ENCODE measurements around the gene C12orf43.

C12orf43 gene

GRCh38 chr12:121004253-121004815 lies 12.0 kb downstream of the C12orf43 start:
- TF ChIP-seq CTCF (IDR thresholded peaks at IDR 0.05; ENCODE audit: low read depth, low read length) (no peak), MYC (IDR thresholded peaks at IDR 0.05; ENCODE audit: low read depth, low read length) (no peak), POLR2A (IDR thresholded peaks at IDR 0.05; ENCODE audit: extremely low read depth, insufficient read length) (no peak)
- TF ChIP-seq, protein P1, sequence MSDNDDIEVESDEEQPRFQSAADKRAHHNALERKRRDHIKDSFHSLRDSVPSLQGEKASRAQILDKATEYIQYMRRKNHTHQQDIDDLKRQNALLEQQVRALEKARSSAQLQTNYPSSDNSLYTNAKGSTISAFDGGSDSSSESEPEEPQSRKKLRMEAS (IDR thresholded peaks at IDR 0.05; ENCODE audit: low read depth, low read length) = no peak
- no peak for DNase-seq (ENCODE audit: low read depth)
- H3K4me3 ChIP-seq (ENCODE audit: low read depth, low read length) = no peak overlapping the region

- peak; percentile 40 for TF ChIP-seq CTCF (IDR thresholded peaks at IDR 0.05; ENCODE audit: low read depth, low read length)
- no peak for TF ChIP-seq MYC (IDR thresholded peaks at IDR 0.05; ENCODE audit: low read depth, low read length)
- no peak for TF ChIP-seq POLR2A (IDR thresholded peaks at IDR 0.05; ENCODE audit: extremely low read depth, insufficient read length)
- TF ChIP-seq, protein P1 (IDR thresholded peaks at IDR 0.05; ENCODE audit: low read depth, low read length) = no peak
- peak; percentile 48 for DNase-seq (ENCODE audit: low read depth)
These were observed 12.6 kb downstream of the C12orf43 start for GRCh38 chr12:121003650-121004049.

DNA sequence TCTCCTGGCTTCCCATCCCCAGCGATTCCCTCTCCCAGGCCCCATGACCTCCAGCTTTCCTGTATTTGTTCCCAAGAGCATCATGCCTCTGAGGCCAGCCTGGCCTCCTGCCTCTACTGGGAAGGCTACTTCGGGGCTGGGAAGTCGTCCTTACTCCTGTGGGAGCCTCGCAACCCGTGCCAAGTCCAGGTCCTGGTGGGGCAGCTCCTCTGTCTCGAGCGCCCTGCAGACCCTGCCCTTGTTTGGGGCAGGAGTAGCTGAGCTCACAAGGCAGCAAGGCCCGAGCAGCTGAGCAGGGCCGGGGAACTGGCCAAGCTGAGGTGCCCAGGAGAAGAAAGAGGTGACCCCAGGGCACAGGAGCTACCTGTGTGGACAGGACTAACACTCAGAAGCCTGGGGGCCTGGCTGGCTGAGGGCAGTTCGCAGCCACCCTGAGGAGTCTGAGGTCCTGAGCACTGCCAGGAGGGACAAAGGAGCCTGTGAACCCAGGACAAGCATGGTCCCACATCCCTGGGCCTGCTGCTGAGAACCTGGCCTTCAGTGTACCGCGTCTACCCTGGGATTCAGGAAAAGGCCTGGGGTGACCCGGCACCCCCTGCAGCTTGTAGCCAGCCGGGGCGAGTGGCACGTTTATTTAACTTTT lies 14.3 kb downstream of the C12orf43 start:
- no peak for DNase-seq (ENCODE audit: low read depth)
- H3K4me3 ChIP-seq (ENCODE audit: low read depth, low read length) = no peak overlapping the region
- TF ChIP-seq CTCF (IDR thresholded peaks at IDR 0.05; ENCODE audit: low read depth, low read length) = no peak
- TF ChIP-seq, protein P1 (IDR thresholded peaks at IDR 0.05; ENCODE audit: low read depth, low read length) = no peak
- no peak for TF ChIP-seq POLR2A (IDR thresholded peaks at IDR 0.05; ENCODE audit: extremely low read depth, insufficient read length)
- no peak for TF ChIP-seq MYC (IDR thresholded peaks at IDR 0.05; ENCODE audit: low read depth, low read length)

More at GRCh38 chr12:121003650-121004049, 12.6 kb downstream of the C12orf43 start:
- H3K4me3 ChIP-seq (ENCODE audit: low read depth, low read length) = no peak overlapping the region

GRCh38 chr12:121001060-121001459 lies 15.2 kb downstream of the C12orf43 start:
- TF ChIP-seq CTCF (IDR thresholded peaks at IDR 0.05; ENCODE audit: low read depth, low read length) (no peak), POLR2A (IDR thresholded peaks at IDR 0.05; ENCODE audit: extremely low read depth, insufficient read length) (no peak), MYC (IDR thresholded peaks at IDR 0.05; ENCODE audit: low read depth, low read length) (no peak)
- TF ChIP-seq, protein P1 (IDR thresholded peaks at IDR 0.05; ENCODE audit: low read depth, low read length) = no peak
- no peak for DNase-seq (ENCODE audit: low read depth)
- H3K4me3 ChIP-seq (ENCODE audit: low read depth, low read length) = no peak overlapping the region

- no peak overlapping the region for H3K4me3 ChIP-seq (ENCODE audit: low read depth, low read length)
- TF ChIP-seq POLR2A (IDR thresholded peaks at IDR 0.05; ENCODE audit: extremely low read depth, insufficient read length) (no peak), CTCF (IDR thresholded peaks at IDR 0.05; ENCODE audit: low read depth, low read length) (no peak), MYC (IDR thresholded peaks at IDR 0.05; ENCODE audit: low read depth, low read length) (no peak)
- TF ChIP-seq, protein P1 (IDR thresholded peaks at IDR 0.05; ENCODE audit: low read depth, low read length) = no peak
- no peak for DNase-seq (ENCODE audit: low read depth)
These were observed 15.8 kb downstream of the C12orf43 start for GRCh38 chr12:121000530-121000929.
